ENCODE measurements around the gene BRD7. TPM values are rescaled to one million over a fixed set of nuclear protein-coding genes. Genes with fewer than 3 reads are reported as not detected.

BRD7 gene
- total RNA-seq, 1 experiment from 2014 or later, result 122 TPM

- TF ChIP-seq, protein P1, sequence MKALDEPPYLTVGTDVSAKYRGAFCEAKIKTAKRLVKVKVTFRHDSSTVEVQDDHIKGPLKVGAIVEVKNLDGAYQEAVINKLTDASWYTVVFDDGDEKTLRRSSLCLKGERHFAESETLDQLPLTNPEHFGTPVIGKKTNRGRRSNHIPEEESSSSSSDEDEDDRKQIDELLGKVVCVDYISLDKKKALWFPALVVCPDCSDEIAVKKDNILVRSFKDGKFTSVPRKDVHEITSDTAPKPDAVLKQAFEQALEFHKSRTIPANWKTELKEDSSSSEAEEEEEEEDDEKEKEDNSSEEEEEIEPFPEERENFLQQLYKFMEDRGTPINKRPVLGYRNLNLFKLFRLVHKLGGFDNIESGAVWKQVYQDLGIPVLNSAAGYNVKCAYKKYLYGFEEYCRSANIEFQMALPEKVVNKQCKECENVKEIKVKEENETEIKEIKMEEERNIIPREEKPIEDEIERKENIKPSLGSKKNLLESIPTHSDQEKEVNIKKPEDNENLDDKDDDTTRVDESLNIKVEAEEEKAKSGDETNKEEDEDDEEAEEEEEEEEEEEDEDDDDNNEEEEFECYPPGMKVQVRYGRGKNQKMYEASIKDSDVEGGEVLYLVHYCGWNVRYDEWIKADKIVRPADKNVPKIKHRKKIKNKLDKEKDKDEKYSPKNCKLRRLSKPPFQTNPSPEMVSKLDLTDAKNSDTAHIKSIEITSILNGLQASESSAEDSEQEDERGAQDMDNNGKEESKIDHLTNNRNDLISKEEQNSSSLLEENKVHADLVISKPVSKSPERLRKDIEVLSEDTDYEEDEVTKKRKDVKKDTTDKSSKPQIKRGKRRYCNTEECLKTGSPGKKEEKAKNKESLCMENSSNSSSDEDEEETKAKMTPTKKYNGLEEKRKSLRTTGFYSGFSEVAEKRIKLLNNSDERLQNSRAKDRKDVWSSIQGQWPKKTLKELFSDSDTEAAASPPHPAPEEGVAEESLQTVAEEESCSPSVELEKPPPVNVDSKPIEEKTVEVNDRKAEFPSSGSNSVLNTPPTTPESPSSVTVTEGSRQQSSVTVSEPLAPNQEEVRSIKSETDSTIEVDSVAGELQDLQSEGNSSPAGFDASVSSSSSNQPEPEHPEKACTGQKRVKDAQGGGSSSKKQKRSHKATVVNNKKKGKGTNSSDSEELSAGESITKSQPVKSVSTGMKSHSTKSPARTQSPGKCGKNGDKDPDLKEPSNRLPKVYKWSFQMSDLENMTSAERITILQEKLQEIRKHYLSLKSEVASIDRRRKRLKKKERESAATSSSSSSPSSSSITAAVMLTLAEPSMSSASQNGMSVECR (CRISPR knock-in tag; IDR thresholded peaks at IDR 0.05; ENCODE audit: borderline replicate concordance), result no peak
- no peak for TF ChIP-seq RELA (CRISPR knock-in tag; IDR thresholded peaks at IDR 0.05; ENCODE audit: borderline replicate concordance)
- no peak for TF ChIP-seq ZNF138 (CRISPR knock-in tag; conservative IDR thresholded peaks at IDR 0.05)
- TF ChIP-seq FOXP1 (CRISPR knock-in tag; IDR thresholded peaks at IDR 0.05; ENCODE audit: borderline replicate concordance), result no peak
- TF ChIP-seq STAT6 (CRISPR knock-in tag; conservative IDR thresholded peaks at IDR 0.05; ENCODE audit: low read depth), result no peak
- TF ChIP-seq, protein P2, sequence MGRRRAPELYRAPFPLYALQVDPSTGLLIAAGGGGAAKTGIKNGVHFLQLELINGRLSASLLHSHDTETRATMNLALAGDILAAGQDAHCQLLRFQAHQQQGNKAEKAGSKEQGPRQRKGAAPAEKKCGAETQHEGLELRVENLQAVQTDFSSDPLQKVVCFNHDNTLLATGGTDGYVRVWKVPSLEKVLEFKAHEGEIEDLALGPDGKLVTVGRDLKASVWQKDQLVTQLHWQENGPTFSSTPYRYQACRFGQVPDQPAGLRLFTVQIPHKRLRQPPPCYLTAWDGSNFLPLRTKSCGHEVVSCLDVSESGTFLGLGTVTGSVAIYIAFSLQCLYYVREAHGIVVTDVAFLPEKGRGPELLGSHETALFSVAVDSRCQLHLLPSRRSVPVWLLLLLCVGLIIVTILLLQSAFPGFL (CRISPR knock-in tag; IDR thresholded peaks at IDR 0.05; ENCODE audit: borderline replicate concordance), result no peak
- TF ChIP-seq ATF2 (CRISPR knock-in tag; IDR thresholded peaks at IDR 0.05; ENCODE audit: borderline replicate concordance, low read depth), result no peak
- TF ChIP-seq, protein P3, sequence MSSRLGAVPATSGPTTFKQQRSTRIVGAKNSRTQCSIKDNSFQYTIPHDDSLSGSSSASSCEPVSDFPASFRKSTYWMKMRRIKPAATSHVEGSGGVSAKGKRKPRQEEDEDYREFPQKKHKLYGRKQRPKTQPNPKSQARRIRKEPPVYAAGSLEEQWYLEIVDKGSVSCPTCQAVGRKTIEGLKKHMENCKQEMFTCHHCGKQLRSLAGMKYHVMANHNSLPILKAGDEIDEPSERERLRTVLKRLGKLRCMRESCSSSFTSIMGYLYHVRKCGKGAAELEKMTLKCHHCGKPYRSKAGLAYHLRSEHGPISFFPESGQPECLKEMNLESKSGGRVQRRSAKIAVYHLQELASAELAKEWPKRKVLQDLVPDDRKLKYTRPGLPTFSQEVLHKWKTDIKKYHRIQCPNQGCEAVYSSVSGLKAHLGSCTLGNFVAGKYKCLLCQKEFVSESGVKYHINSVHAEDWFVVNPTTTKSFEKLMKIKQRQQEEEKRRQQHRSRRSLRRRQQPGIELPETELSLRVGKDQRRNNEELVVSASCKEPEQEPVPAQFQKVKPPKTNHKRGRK (CRISPR knock-in tag; IDR thresholded peaks at IDR 0.05; ENCODE audit: borderline replicate concordance), result no peak
- TF ChIP-seq, protein P4, sequence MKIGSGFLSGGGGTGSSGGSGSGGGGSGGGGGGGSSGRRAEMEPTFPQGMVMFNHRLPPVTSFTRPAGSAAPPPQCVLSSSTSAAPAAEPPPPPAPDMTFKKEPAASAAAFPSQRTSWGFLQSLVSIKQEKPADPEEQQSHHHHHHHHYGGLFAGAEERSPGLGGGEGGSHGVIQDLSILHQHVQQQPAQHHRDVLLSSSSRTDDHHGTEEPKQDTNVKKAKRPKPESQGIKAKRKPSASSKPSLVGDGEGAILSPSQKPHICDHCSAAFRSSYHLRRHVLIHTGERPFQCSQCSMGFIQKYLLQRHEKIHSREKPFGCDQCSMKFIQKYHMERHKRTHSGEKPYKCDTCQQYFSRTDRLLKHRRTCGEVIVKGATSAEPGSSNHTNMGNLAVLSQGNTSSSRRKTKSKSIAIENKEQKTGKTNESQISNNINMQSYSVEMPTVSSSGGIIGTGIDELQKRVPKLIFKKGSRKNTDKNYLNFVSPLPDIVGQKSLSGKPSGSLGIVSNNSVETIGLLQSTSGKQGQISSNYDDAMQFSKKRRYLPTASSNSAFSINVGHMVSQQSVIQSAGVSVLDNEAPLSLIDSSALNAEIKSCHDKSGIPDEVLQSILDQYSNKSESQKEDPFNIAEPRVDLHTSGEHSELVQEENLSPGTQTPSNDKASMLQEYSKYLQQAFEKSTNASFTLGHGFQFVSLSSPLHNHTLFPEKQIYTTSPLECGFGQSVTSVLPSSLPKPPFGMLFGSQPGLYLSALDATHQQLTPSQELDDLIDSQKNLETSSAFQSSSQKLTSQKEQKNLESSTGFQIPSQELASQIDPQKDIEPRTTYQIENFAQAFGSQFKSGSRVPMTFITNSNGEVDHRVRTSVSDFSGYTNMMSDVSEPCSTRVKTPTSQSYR (CRISPR knock-in tag; IDR thresholded peaks at IDR 0.05), result no peak
- no peak for TF ChIP-seq TEAD1 (CRISPR knock-in tag; IDR thresholded peaks at IDR 0.05)
Measured at GRCh38 chr16:50306287-50306686, 62.5 kb downstream of the BRD7 start (continued).
